COLO668 (cell line): ENCODE data around the gene C1orf21.

Source experiments
- DNase-seq: peaks from one replicate; lab custom pipeline; 2025; ENCODE audit not compliant: unreplicated experiment; lab: John Stamatoyannopoulos, UW

The C1orf21 gene

GRCh38 chr1:184409011-184409410 is 22.2 kb downstream of the C1orf21 start:
- no peak for DNase-seq

GRCh38 chr1:184412472-184412871 is 25.6 kb downstream of the C1orf21 start:
- no peak for DNase-seq

GRCh38 chr1:184416481-184416880 is 29.7 kb downstream of the C1orf21 start:
- DNase-seq, result no peak

- no peak for DNase-seq
These were observed 30.1 kb downstream of the C1orf21 start for GRCh38 chr1:184416946-184417345.

GRCh38 chr1:184417916-184418315 is 31.1 kb downstream of the C1orf21 start:
- DNase-seq, result no peak

GRCh38 chr1:184418652-184419349 is 32.0 kb downstream of the C1orf21 start:
- no peak for DNase-seq

GRCh38 chr1:184419350-184420161 is 32.7 kb downstream of the C1orf21 start:
- DNase-seq, result no peak

GRCh38 chr1:184422490-184423233 is 35.8 kb downstream of the C1orf21 start:
- no peak for DNase-seq

- no peak for DNase-seq
These were observed 36.8 kb downstream of the C1orf21 start for GRCh38 chr1:184423649-184424048.

GRCh38 chr1:184424157-184424556 is 37.3 kb downstream of the C1orf21 start:
- no peak for DNase-seq

GRCh38 chr1:184424945-184425344 is 38.1 kb downstream of the C1orf21 start:
- DNase-seq, result no peak

- DNase-seq, result no peak
These were observed 38.8 kb downstream of the C1orf21 start for GRCh38 chr1:184425449-184426277.

- DNase-seq, result no peak
These were observed 39.4 kb downstream of the C1orf21 start for GRCh38 chr1:184426278-184426674.

- no peak for DNase-seq
These were observed 40.9 kb downstream of the C1orf21 start for GRCh38 chr1:184427722-184428121.

GRCh38 chr1:184428604-184429003 is 41.8 kb downstream of the C1orf21 start:
- DNase-seq, result no peak

GRCh38 chr1:184429335-184429734 is 42.5 kb downstream of the C1orf21 start:
- no peak for DNase-seq

- peak; percentile 62 for DNase-seq
These were observed 47.2 kb downstream of the C1orf21 start for GRCh38 chr1:184433956-184434502.

- DNase-seq, result no peak
These were observed 50.5 kb downstream of the C1orf21 start for GRCh38 chr1:184437291-184437690.

GRCh38 chr1:184438363-184438762 is 51.5 kb downstream of the C1orf21 start:
- no peak for DNase-seq

- DNase-seq, result no peak
These were observed 55.4 kb downstream of the C1orf21 start for GRCh38 chr1:184442260-184442659.

- no peak for DNase-seq
These were observed 56.4 kb downstream of the C1orf21 start for GRCh38 chr1:184443201-184443600.
